ENCODE results near the gene ATG12. TPM values are rescaled to one million over a fixed set of nuclear protein-coding genes. Genes with fewer than 3 reads are reported as not detected.
"Not testable (repeated sequence)": the region's sequence is repeated elsewhere in the genome, so short reads cannot be mapped to it uniquely, and the experiment has no call there.

The ATG12 gene
- total and polyA plus RNA-seq, 4 donors, result 69.4 to 84.3 (median 76.1) TPM

GRCh38 chr5:115829913-115830312 lies 11.5 kb downstream of the ATG12 start:
- H3K9me3 ChIP-seq (ENCODE audit: control insufficient read depth, insufficient read depth, low read length), result peaks cover 2% of the 10 kb centered on the region
- H3K4me3 ChIP-seq (ENCODE audit: low read depth, low read length), result no peak overlapping the region
- H3K36me3 ChIP-seq (ENCODE audit: control insufficient read depth, insufficient read depth, low read length), result peaks cover 4% of the 10 kb centered on the region
- no peak overlapping the region for H3K27ac ChIP-seq (ENCODE audit: low read depth, low read length)
- 100% methylated on average over 1 of the region's 5 CpGs for WGBS (ENCODE audit: insufficient coverage)
- DNase-seq (ENCODE audit: low read depth in 4 of 6, low spot score in 6 of 6), result no peak
- H3K27me3 ChIP-seq (ENCODE audit: control insufficient read depth, insufficient read depth, low read length), result no peaks in the 10 kb centered on the region
- H3K4me1 ChIP-seq (ENCODE audit: control insufficient read depth, insufficient read depth, low read length), result no peaks in the 10 kb centered on the region

GRCh38 chr5:115825948-115826347 lies 15.4 kb downstream of the ATG12 start:
- 97% methylated on average over 3 of the region's 4 CpGs for WGBS (ENCODE audit: insufficient coverage)

GRCh38 chr5:115824983-115825382 lies 16.4 kb downstream of the ATG12 start:
- H3K4me3 ChIP-seq (ENCODE audit: low read depth, low read length); H3K27me3 ChIP-seq (ENCODE audit: control insufficient read depth, insufficient read depth, low read length); H3K4me1 ChIP-seq (ENCODE audit: control insufficient read depth, insufficient read depth, low read length); DNase-seq (ENCODE audit: low read depth in 4 of 6, low spot score in 6 of 6); H3K27ac ChIP-seq (ENCODE audit: low read depth, low read length); H3K9me3 ChIP-seq (ENCODE audit: control insufficient read depth, insufficient read depth, low read length); H3K36me3 ChIP-seq (ENCODE audit: control insufficient read depth, insufficient read depth, low read length): not testable (repeated sequence)
- no CpG with 5 or more reads among the region's 1 CpG for WGBS (ENCODE audit: insufficient coverage)

More at GRCh38 chr5:115825948-115826347, 15.4 kb downstream of the ATG12 start:
- H3K4me1 ChIP-seq (ENCODE audit: control insufficient read depth, insufficient read depth, low read length), result no peaks in the 10 kb centered on the region
- peaks cover 4% of the 10 kb centered on the region for H3K36me3 ChIP-seq (ENCODE audit: control insufficient read depth, insufficient read depth, low read length)
- DNase-seq (ENCODE audit: low read depth in 4 of 6, low spot score in 6 of 6), result no peak
- H3K27me3 ChIP-seq (ENCODE audit: control insufficient read depth, insufficient read depth, low read length), result no peaks in the 10 kb centered on the region
- no peak overlapping the region for H3K27ac ChIP-seq (ENCODE audit: low read depth, low read length)
- H3K9me3 ChIP-seq (ENCODE audit: control insufficient read depth, insufficient read depth, low read length), result peaks cover 2% of the 10 kb centered on the region
- H3K4me3 ChIP-seq (ENCODE audit: low read depth, low read length), result no peak overlapping the region

- no peak for DNase-seq (ENCODE audit: low read depth in 4 of 6, low spot score in 6 of 6)
- Histone ChIP-seq H3K4me3 (ENCODE audit: low read depth, low read length) (no peak overlapping the region), H3K9me3 (ENCODE audit: control insufficient read depth, insufficient read depth, low read length) (peaks cover 1% of the 10 kb centered on the region), H3K4me1 (ENCODE audit: control insufficient read depth, insufficient read depth, low read length) (peaks cover 3% of the 10 kb centered on the region), H3K27me3 (ENCODE audit: control insufficient read depth, insufficient read depth, low read length) (no peaks in the 10 kb centered on the region), H3K27ac (ENCODE audit: low read depth, low read length) (no peak overlapping the region), H3K36me3 (ENCODE audit: control insufficient read depth, insufficient read depth, low read length) (no peaks in the 10 kb centered on the region)
- WGBS (ENCODE audit: insufficient coverage), result no CpG with 5 or more reads among the region's 1 CpG
Measured at GRCh38 chr5:115820846-115821245, 20.5 kb downstream of the ATG12 start.

GRCh38 chr5:115818821-115819220 lies 22.5 kb downstream of the ATG12 start:
- H3K27ac ChIP-seq (ENCODE audit: low read depth, low read length), result peak overlapping the region; percentile 15
- peak overlapping the region; percentile 9 for H3K4me3 ChIP-seq (ENCODE audit: low read depth, low read length)
- peak in 1 of 6 donors; percentile 5 for DNase-seq (ENCODE audit: low read depth in 4 of 6, low spot score in 6 of 6)
- H3K27me3 ChIP-seq (ENCODE audit: control insufficient read depth, insufficient read depth, low read length), result no peaks in the 10 kb centered on the region
- peaks cover 3% of the 10 kb centered on the region for H3K4me1 ChIP-seq (ENCODE audit: control insufficient read depth, insufficient read depth, low read length)
- H3K9me3 ChIP-seq (ENCODE audit: control insufficient read depth, insufficient read depth, low read length), result no peaks in the 10 kb centered on the region
- no peaks in the 10 kb centered on the region for H3K36me3 ChIP-seq (ENCODE audit: control insufficient read depth, insufficient read depth, low read length)
- WGBS (ENCODE audit: insufficient coverage), result 80% methylated on average over 14 of the region's 18 CpGs

GRCh38 chr5:115817386-115817785 lies 24.0 kb downstream of the ATG12 start:
- no peaks in the 10 kb centered on the region for H3K27me3 ChIP-seq (ENCODE audit: control insufficient read depth, insufficient read depth, low read length)
- peaks cover 3% of the 10 kb centered on the region for H3K4me1 ChIP-seq (ENCODE audit: control insufficient read depth, insufficient read depth, low read length)
- H3K9me3 ChIP-seq (ENCODE audit: control insufficient read depth, insufficient read depth, low read length), result no peaks in the 10 kb centered on the region
- peak in 3 of 6 donors; percentile 15 to 59 (median 24) for DNase-seq (ENCODE audit: low read depth in 4 of 6, low spot score in 6 of 6)
- H3K4me3 ChIP-seq (ENCODE audit: low read depth, low read length), result peak overlapping the region; percentile 79
- no CpG with 5 or more reads among the region's 7 CpGs for WGBS (ENCODE audit: insufficient coverage)
- H3K36me3 ChIP-seq (ENCODE audit: control insufficient read depth, insufficient read depth, low read length), result no peaks in the 10 kb centered on the region
- no peak overlapping the region for H3K27ac ChIP-seq (ENCODE audit: low read depth, low read length)

- peak within 1 kb of the TSS; percentile 98 for H3K27ac ChIP-seq (ENCODE audit: low read depth, low read length)
- H3K4me1 ChIP-seq (ENCODE audit: control insufficient read depth, insufficient read depth, low read length), result peaks cover 3% of the 10 kb centered on the region
- 0% methylated on average over 69 of the region's 69 CpGs for WGBS (ENCODE audit: insufficient coverage)
- H3K27me3 ChIP-seq (ENCODE audit: control insufficient read depth, insufficient read depth, low read length), result no peaks in the 10 kb centered on the region
- H3K36me3 ChIP-seq (ENCODE audit: control insufficient read depth, insufficient read depth, low read length), result no peaks in the 10 kb centered on the region
- DNase-seq (ENCODE audit: low read depth in 4 of 6, low spot score in 6 of 6), result peak; percentile 77 to 98 (median 88)
- no peaks in the 10 kb centered on the region for H3K9me3 ChIP-seq (ENCODE audit: control insufficient read depth, insufficient read depth, low read length)
- peak within 1 kb of the TSS; percentile 79 for H3K4me3 ChIP-seq (ENCODE audit: low read depth, low read length)
Measured at GRCh38 chr5:115816226-115817081, 24.9 kb downstream of the ATG12 start, which contains the start of gene CDO1. Gene CDO1, minus strand, starts transcription at chr5:115816659. Its CDS starts 262 bp downstream, at chr5:115816397.

- H3K27me3 ChIP-seq (ENCODE audit: control insufficient read depth, insufficient read depth, low read length), result no peaks in the 10 kb centered on the region
- no peaks in the 10 kb centered on the region for H3K9me3 ChIP-seq (ENCODE audit: control insufficient read depth, insufficient read depth, low read length)
- peak overlapping the region; percentile 79 for H3K4me3 ChIP-seq (ENCODE audit: low read depth, low read length)
- H3K4me1 ChIP-seq (ENCODE audit: control insufficient read depth, insufficient read depth, low read length), result peaks cover 3% of the 10 kb centered on the region
- H3K27ac ChIP-seq (ENCODE audit: low read depth, low read length), result peak overlapping the region; percentile 98
- H3K36me3 ChIP-seq (ENCODE audit: control insufficient read depth, insufficient read depth, low read length), result no peaks in the 10 kb centered on the region
- peak in 2 of 6 donors; percentile 63 to 77 for DNase-seq (ENCODE audit: low read depth in 4 of 6, low spot score in 6 of 6)
- WGBS (ENCODE audit: insufficient coverage), result under 1% methylated on average over 46 of the region's 48 CpGs
Measured at GRCh38 chr5:115815693-115816225, 25.6 kb downstream of the ATG12 start.

GRCh38 chr5:115815006-115815692 lies 26.2 kb downstream of the ATG12 start:
- H3K9me3 ChIP-seq (ENCODE audit: control insufficient read depth, insufficient read depth, low read length), result no peaks in the 10 kb centered on the region
- no peak for DNase-seq (ENCODE audit: low read depth in 4 of 6, low spot score in 6 of 6)
- peaks cover 3% of the 10 kb centered on the region for H3K4me1 ChIP-seq (ENCODE audit: control insufficient read depth, insufficient read depth, low read length)
- H3K36me3 ChIP-seq (ENCODE audit: control insufficient read depth, insufficient read depth, low read length), result no peaks in the 10 kb centered on the region
- H3K4me3 ChIP-seq (ENCODE audit: low read depth, low read length), result peak overlapping the region; percentile 79
- WGBS (ENCODE audit: insufficient coverage), result 13% methylated on average over 15 of the region's 21 CpGs
- H3K27ac ChIP-seq (ENCODE audit: low read depth, low read length), result peak overlapping the region; percentile 98
- H3K27me3 ChIP-seq (ENCODE audit: control insufficient read depth, insufficient read depth, low read length), result no peaks in the 10 kb centered on the region
